Fibroblast of the aortic adventitia (primary cell): ENCODE data around the gene TRIM72. TPM values are rescaled to one million over a fixed set of nuclear protein-coding genes. Genes with fewer than 3 reads are reported as not detected.
"Not testable (repeated sequence)": the region's sequence is repeated elsewhere in the genome, so short reads cannot be mapped to it uniquely, and the experiment has no call there.

ENCODE experiments used
- DNase-seq: peaks from one replicate; pipeline ENCODE4 v3.0.0-alpha.2; 2010; ENCODE audit warnings: low read depth
- H3K4me3 ChIP-seq: 2 replicates; pipeline ENCODE4 v1.5.1; 2011; ENCODE audit warnings: low read depth, mild to moderate bottlenecking, control low read depth, low read length, moderate library complexity
- CTCF ChIP-seq: IDR thresholded peaks from 2 replicates; pipeline ENCODE4 v1.5.1; 2011; ENCODE audit warnings: mild to moderate bottlenecking, low read length, control low read depth, inconsistent platforms; ENCODE audit not compliant: insufficient read depth
- total RNA-seq: library from RNA; depleted of rRNA; stranded (reverse); fragments of >200 nt; gene quantifications from 2 replicates; pipeline ENCODE4 v1.2.3, GENCODE V29; 2012; ENCODE audit warnings: low replicate concordance

TRIM72 gene
- total RNA-seq, 1 donor = not detected

DNA sequence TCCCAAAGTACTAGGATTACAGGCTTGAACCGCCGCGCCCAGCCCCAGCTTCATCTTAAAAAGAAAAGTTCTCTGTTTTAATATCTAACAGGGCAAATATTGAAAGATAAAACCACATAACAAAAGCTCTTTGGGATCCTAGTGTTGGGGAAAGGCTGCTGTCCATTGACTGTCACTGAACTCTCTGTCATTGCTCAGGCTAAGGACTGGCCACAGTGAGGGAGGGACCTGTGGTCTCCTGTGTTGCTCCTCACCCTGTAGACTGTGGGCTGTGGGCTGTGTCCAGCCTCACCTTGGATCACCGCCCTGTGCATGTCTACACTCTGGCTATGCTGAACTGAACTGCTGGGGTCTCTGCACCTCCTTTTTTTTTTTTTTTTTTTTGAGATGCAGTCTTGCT is 14.3 kb downstream of the TRIM72 start:
- TF ChIP-seq CTCF = no peak
- no peak for DNase-seq
- no peak overlapping the region for H3K4me3 ChIP-seq

DNA sequence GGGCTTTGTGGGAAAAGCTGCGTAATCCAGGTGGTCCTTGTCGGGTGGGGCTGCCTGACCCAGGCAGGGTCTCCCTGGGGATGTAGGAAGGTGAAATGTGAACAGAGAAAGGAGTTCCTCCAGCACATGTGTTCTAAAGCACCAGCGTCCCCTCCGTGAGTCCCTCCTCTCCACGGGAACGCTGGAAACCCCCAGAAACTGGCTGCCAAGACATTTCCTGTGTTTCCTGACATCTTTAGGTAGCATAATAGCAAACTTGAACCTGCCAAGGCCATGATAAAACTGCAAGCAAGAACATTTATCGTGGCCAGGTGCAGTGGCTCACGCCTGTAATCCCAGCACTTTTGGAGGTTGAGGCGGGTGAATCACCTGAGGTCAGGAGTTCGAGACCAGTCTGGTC is 15.6 kb downstream of the TRIM72 start:
- no peak for DNase-seq
- H3K4me3 ChIP-seq = no peak overlapping the region
- no peak for TF ChIP-seq CTCF

DNA sequence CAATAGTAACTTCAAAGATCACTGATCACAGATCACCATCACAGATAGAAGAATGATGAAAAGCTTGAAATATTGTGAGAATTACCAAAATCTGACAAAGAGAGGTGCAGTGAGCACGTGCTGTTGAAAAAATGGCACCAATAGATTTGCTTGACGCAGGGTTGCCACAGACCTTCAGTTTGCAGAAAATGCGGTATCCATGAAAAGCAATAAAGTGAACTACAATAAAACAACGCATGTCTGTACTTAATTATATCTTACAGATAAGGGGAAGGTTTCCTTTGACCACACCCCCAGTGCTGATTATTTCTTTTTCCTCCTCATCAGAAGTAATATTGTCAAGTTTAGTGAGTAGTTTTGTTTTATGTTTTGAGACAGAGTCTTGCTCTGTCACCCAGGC is 24.1 kb downstream of the TRIM72 start:
- H3K4me3 ChIP-seq = no peak overlapping the region
- no peak for TF ChIP-seq CTCF
- DNase-seq = no peak

- H3K4me3 ChIP-seq = no peak overlapping the region
- peak; percentile 28 for DNase-seq
- TF ChIP-seq CTCF = no peak
Measured at GRCh38 chr16:31242206-31242605, 28.3 kb downstream of the TRIM72 start.

GRCh38 chr16:31243734-31244670 is 30.1 kb downstream of the TRIM72 start:
- H3K4me3 ChIP-seq = no peak overlapping the region
- DNase-seq = no peak
- TF ChIP-seq CTCF = no peak

GRCh38 chr16:31245598-31245997 is 31.7 kb downstream of the TRIM72 start:
- DNase-seq, H3K4me3 ChIP-seq: not testable (repeated sequence)

GRCh38 chr16:31246296-31246695 is 32.4 kb downstream of the TRIM72 start:
- no peak for DNase-seq
- no peak overlapping the region for H3K4me3 ChIP-seq
- no peak for TF ChIP-seq CTCF
